CD4-positive, alpha-beta T cell treated with Interleukin-15 for 4 hours (primary cell): ENCODE measurements around the gene LCLAT1.

Experiments
- DNase-seq: peaks from one replicate; pipeline ENCODE4 v3.0.0-alpha.2; 2020; ENCODE audit warnings: low spot score

The LCLAT1 gene

GRCh38 chr2:30447149-30448045 is at the start of gene LCLAT1:
Gene LCLAT1, plus strand, starts transcription at chr2:30447246. Its CDS starts 78,345 bp downstream, at chr2:30525591.
- DNase-seq = peak; percentile 85

- no peak for DNase-seq
These were observed 48.8 kb upstream of the LCLAT1 start for GRCh38 chr2:30398084-30398873.

- no peak for DNase-seq
These were observed 46.7 kb upstream of the LCLAT1 start for GRCh38 chr2:30400151-30400954.

DNA sequence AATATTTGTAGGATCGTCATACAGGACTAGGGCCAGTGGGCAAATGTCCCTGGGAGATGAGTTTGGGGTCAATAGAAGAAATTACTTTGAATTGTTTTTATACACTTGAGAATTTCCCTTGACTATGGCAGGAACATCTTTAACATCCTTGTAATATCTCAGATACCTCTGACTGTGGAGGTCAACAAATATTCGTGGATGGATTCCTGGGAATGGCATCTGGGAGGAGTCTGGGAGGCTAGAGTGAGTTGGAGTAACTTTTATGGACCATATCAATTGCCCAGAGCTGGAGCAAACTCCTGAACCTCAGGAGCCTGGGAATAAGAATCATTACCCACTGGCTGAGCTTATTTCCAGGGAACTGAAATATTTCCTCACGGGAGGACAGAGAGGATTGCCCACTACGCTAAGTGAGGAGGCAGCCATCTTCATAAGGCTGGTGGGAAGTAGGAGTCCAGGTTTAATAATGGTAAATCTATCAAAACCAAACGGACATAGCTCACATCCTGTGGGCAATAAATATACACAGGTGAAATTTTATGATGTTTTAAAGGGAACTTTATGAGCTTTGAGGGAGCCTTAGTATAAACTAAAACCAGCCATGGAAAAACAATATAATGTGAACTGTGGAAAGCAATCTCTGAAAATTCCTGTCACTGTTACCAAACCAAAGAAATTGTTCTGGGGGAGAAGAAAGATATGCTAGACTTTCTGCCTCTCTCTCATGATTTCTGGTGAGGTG is 44.4 kb upstream of the LCLAT1 start:
- DNase-seq = no peak

- DNase-seq = no peak
These were observed 43.3 kb upstream of the LCLAT1 start for GRCh38 chr2:30403592-30404312.

DNA sequence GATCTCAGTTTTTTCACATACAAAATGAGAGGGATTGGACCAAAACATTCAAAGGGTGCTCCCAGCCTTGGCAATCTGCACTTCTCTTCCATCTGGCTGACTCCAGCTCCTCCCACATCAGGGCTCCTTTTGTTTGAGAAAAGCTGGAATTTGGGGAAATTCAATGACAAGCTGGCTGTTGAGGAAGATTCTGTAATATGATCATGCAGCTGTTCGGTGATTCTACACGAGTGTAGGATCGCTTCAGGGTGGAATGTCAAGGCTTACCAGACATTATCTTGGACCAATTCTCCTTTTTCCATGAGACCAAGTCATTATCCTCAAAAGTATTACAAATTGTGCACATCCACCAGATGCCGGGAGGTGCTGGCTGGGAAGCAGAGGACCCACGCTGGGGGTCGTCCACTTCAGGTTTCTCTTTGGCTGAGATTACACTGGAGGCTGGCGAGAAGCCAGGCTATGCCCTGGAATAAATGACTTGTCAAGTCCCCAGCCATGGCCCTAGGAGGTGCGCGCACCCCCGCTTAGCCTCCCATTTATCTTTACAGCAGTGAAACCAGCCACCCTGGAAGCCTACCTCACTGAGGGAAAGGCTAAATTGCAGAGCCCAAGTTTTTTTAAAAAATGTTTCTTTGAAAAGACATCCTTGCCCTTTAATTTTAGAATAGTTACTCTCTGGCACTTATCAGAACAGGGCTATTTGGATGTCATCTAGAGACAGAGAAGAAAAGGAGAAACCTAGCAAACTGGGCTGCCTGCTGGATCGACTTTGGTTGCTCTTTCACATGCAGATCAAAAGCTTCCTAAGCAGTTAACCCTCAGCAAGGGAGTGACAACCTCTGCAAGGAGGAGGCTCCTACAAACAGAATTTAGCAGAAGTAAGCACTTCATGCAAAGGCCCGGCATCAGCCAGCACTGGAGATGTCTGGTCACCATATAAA is 42.5 kb upstream of the LCLAT1 start:
- no peak for DNase-seq

DNA sequence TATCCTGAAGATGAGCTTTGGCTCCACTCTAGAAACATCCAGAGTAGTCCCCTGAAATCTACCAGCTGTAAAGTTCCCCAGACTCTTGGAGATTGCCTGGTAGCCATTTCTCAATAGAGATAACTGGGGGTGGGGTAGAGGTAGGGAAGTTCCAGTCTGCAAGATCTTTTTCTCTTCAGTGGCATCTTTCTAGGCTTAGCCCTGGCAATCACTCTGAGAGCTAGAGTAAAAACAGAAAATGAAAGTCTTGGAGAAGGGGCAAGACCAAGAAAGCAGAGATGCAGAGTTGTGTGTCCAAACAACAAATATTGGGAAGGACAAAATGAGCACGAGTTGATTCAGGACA is 41.8 kb upstream of the LCLAT1 start:
- DNase-seq = no peak

GRCh38 chr2:30406853-30407252 is 40.2 kb upstream of the LCLAT1 start:
- DNase-seq = no peak

DNA sequence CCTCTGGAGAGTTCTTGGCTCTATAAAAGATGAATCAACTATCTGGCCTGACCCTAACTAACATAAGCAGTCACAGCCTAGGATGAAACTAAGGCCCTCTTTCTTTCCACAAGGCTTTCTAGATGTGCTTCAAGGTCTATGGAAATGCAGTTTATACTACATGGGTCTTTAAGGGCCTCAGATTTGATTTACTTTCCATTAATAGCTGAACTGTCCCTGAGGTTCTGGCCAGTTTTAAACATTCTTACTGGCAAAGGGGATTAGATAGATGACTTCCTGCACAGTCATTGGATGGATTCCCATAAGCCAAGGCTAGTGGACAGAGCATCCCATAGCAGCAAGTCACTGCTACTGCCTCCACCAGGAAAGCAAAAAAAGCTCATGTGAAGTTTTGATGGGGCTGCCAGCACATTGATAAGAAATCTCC is 38.1 kb upstream of the LCLAT1 start:
- DNase-seq = no peak

GRCh38 chr2:30410217-30410616 is 36.8 kb upstream of the LCLAT1 start:
- peak; percentile 22 for DNase-seq

DNA sequence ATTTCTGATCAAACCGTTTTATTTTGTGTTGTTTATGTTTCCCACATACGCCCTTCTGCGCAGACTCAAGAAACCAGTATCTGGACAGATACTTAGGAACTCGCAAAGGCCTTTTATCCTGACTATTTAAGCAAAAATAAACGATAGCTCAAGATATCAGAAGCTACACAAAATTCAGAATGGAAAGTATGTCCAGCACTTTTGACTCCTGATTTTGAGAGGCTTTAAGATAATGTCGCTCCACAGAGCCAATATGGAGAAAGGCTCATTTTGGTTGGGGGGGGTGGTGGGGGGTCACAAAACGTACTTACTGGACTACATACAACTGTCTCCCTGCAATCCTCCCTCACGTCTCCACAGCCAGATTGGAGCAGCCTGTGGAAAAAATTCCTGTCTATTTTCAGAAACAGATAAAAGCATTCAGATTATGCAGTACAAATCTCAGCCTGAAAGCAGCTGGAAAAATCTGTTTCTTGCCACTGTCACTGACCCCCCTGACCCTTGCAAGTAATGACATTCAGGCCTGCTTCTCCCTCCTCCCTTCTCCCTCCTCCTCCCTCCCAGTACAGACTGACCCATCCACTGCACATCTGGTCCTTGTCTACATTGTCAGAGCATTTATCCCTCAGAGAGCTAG is 34.9 kb upstream of the LCLAT1 start:
- no peak for DNase-seq

- no peak for DNase-seq
These were observed 34.1 kb upstream of the LCLAT1 start for GRCh38 chr2:30412684-30413570.

DNA sequence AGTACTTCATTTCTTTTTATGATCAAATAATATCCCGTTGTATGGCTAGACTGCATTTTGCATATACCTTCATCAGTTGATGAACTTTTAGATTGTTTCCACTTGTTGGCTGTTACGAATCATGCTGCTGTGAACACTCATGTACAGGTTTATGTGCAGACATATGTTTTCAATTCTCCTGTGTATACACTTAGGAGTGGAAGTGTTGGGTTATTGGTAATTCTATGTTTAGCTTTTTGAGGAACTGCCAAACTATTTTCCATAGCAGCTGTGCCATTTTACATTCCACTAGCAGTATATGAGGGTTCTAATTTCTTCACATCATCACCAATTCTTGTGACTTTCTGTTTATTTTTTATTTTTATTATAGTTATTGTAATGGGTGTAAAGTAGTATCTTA is 32.1 kb upstream of the LCLAT1 start:
- no peak for DNase-seq

DNA sequence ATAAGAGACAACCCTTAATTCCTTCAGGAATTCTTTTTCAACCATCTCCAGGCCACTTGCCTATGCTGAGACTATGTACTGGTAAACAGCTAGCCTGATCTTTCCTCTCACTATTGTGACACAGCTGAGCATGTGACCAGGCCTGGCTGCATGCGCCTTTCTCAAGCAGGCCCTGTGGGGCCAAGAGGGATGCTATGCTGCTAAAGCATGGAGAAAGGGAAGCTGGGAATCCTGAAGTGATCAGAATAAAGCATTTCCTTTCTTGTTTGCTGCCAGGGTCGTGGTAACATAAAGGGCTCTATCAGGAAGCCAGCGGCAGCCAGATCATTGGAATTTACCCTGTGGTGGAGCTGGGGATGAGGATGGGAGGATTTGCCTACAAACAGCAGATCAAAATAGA is 29.8 kb upstream of the LCLAT1 start:
- DNase-seq = no peak

GRCh38 chr2:30421026-30421603 is 25.9 kb upstream of the LCLAT1 start:
- no peak for DNase-seq

GRCh38 chr2:30421604-30422443 is 25.2 kb upstream of the LCLAT1 start:
- DNase-seq = no peak

DNA sequence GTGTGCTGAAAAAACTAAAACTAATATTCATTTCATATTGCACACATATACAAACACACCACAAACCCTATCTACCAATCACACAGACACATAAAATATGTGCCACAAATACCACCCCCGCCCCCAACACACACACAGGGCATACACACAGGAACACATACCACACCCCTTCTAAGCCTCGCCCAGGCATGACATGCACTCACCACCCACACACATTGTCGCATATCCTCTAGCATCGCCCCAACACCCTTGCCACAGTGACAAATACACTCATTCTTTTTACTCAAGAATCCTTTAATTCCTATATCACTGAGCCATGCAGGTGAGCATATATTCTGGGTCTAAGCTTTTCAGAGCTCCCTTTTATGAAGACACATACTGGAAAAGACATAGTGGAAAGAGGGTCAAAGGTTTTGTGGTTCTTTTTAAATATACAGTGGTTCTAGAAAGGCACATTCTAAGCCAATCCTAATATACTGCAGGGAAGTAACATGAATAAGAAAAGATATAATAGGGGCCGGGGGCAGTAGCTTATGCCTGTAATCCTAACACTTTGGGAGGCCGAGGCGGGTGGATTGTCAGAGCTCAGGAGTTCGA is 24.5 kb upstream of the LCLAT1 start:
- DNase-seq = peak; percentile 85
